Astrocyte (in vitro differentiated cells and primary cell): ENCODE data around the gene ST14. TPM values are rescaled to one million over a fixed set of nuclear protein-coding genes. Genes with fewer than 3 reads are reported as not detected.
"Not testable (repeated sequence)": the region's sequence is repeated elsewhere in the genome, so short reads cannot be mapped to it uniquely, and the experiment has no call there.

Experiments used
- DNase-seq: peaks from one replicate; pipeline ENCODE4 v3.0.0-alpha.2; 2010; ENCODE audit warnings: low read depth
- FAIRE-seq: peaks from 2 replicates; lab custom pipeline; 2011; peaks lifted over from hg19 to GRCh38; lab: Jason Lieb, UNC
- H2AFZ ChIP-seq: 2 replicates; pipeline ENCODE4 v1.6.0; 2012; ENCODE audit warnings: low read depth, low read length, inconsistent platforms
- H3K27ac ChIP-seq: 2 replicates; pipeline ENCODE4 v1.5.1; 2011; ENCODE audit warnings: low read depth, low read length, inconsistent platforms
- H3K27me3 ChIP-seq: 2 replicates; pipeline ENCODE4 v1.6.0; 2011; ENCODE audit warnings: low read length, inconsistent platforms; ENCODE audit not compliant: insufficient read depth
- H3K36me3 ChIP-seq: 2 replicates; pipeline ENCODE4 v1.5.1; 2011; ENCODE audit warnings: low read length, inconsistent platforms; ENCODE audit not compliant: insufficient read depth
- H3K4me1 ChIP-seq: 2 replicates; pipeline ENCODE4 v1.5.1; 2011; ENCODE audit warnings: low read length, inconsistent platforms; ENCODE audit not compliant: insufficient read depth
- H3K4me2 ChIP-seq: 2 replicates; pipeline ENCODE4 v1.6.0; 2012; ENCODE audit warnings: low read length, inconsistent platforms
- H3K4me3 ChIP-seq: 2 replicates; pipeline ENCODE4 v1.5.1; 2011; ENCODE audit warnings: low read depth, mild to moderate bottlenecking, low read length, inconsistent platforms; ENCODE audit not compliant: insufficient read depth
- H3K79me2 ChIP-seq: 2 replicates; pipeline ENCODE4 v1.6.0; 2012; ENCODE audit warnings: mild to moderate bottlenecking, low read length, inconsistent platforms; ENCODE audit not compliant: insufficient read depth
- H3K9ac ChIP-seq: 2 replicates; pipeline ENCODE4 v1.6.0; 2012; ENCODE audit warnings: mild to moderate bottlenecking, low read length, inconsistent platforms
- H3K9me3 ChIP-seq: 2 replicates; pipeline ENCODE4 v1.5.1; 2012; ENCODE audit warnings: low read depth, mild to moderate bottlenecking, low read length, inconsistent platforms; ENCODE audit not compliant: insufficient read depth
- H4K20me1 ChIP-seq: 2 replicates; pipeline ENCODE4 v1.6.0; 2012; ENCODE audit warnings: low read length, inconsistent platforms; ENCODE audit not compliant: insufficient read depth
- H3K27ac Mint-ChIP-seq: one replicate; pipeline ENCODE4 v1.8.0; 2021; ENCODE audit warnings: mild to moderate bottlenecking, mixed read lengths; ENCODE audit not compliant: unreplicated experiment
- H3K27me3 Mint-ChIP-seq: one replicate; pipeline ENCODE4 v1.8.0; 2021; ENCODE audit warnings: low read depth, mixed read lengths; ENCODE audit not compliant: unreplicated experiment
- H3K36me3 Mint-ChIP-seq: one replicate; pipeline ENCODE4 v1.8.0; 2021; ENCODE audit warnings: low read depth, mixed read lengths; ENCODE audit not compliant: unreplicated experiment
- H3K4me1 Mint-ChIP-seq: one replicate; pipeline ENCODE4 v1.8.0; 2021; ENCODE audit warnings: low read depth, mixed read lengths; ENCODE audit not compliant: unreplicated experiment
- H3K4me3 Mint-ChIP-seq: one replicate; pipeline ENCODE4 v1.8.0; 2021; ENCODE audit warnings: mild to moderate bottlenecking, moderate library complexity, mixed read lengths; ENCODE audit not compliant: unreplicated experiment
- H3K9me3 Mint-ChIP-seq: one replicate; pipeline ENCODE4 v1.8.0; 2021; ENCODE audit warnings: mild to moderate bottlenecking, mixed read lengths; ENCODE audit not compliant: unreplicated experiment
- EZH2 ChIP-seq: IDR thresholded peaks from 2 replicates; pipeline ENCODE4 v1.6.1; 2012; ENCODE audit warnings: mild to moderate bottlenecking, low read length, inconsistent platforms; ENCODE audit not compliant: insufficient read depth
- total RNA-seq: library from RNA; stranded (reverse); gene quantifications from 2 replicates; pipeline ENCODE4 v1.2.1, GENCODE V29; 2021
- TF ChIP-seq, protein P1 (sequence below): IDR thresholded peaks from 2 replicates; pipeline ENCODE4 v1.5.1; 2011; ENCODE audit warnings: low read depth, mild to moderate bottlenecking, inconsistent platforms, low read length, moderate library complexity; ENCODE audit not compliant: insufficient read depth

The ST14 gene
- total RNA-seq, 1 donor from 2014 or later = 4.2 TPM

DNA sequence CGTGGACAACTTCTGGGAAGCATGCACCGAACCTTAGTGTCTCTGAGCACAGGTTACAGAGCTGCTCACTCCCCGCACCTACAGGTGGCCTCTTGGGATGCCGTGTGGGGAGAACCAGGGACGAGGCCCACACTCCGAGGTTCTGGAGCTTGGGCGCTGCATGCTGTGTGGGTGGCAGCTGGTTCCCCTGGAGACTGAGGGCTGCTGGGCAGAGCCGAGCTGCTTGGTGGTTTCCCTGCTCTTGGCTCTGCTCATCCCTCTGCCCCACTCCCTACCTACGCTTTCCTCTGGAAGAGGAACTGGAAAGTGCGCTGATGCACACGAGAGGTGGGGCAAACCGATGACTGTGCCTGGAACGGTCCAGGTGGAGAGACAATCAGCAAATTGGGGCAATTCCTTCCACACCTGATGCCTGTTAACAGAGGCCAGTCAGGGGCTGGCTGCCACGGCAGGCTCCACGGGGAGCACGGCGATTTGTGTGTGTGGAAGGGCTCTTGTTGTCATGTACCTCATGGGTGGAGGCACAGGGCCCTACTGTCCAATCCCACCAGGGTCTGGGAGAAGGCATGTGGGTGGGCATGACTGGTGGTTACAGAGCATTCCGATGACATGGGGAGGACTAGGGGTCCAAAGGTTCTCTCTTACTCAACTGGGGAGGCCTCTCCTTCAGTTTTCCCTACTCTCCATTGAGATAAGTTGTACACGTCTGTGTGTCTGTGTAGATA, 60.9 kb downstream of the ST14 start:
- TF ChIP-seq EZH2 = no peak
- TF ChIP-seq, protein P1, sequence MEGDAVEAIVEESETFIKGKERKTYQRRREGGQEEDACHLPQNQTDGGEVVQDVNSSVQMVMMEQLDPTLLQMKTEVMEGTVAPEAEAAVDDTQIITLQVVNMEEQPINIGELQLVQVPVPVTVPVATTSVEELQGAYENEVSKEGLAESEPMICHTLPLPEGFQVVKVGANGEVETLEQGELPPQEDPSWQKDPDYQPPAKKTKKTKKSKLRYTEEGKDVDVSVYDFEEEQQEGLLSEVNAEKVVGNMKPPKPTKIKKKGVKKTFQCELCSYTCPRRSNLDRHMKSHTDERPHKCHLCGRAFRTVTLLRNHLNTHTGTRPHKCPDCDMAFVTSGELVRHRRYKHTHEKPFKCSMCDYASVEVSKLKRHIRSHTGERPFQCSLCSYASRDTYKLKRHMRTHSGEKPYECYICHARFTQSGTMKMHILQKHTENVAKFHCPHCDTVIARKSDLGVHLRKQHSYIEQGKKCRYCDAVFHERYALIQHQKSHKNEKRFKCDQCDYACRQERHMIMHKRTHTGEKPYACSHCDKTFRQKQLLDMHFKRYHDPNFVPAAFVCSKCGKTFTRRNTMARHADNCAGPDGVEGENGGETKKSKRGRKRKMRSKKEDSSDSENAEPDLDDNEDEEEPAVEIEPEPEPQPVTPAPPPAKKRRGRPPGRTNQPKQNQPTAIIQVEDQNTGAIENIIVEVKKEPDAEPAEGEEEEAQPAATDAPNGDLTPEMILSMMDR = no peak
- Histone ChIP-seq H3K4me2 (no peak overlapping the region), H4K20me1 (no peaks in the 10 kb centered on the region), H3K27ac (no peak overlapping the region), H3K4me1 (no peaks in the 10 kb centered on the region), H3K79me2 (no peaks in the 10 kb centered on the region), H2AFZ (no peak overlapping the region), H3K9me3 (no peaks in the 10 kb centered on the region), H3K36me3 (no peaks in the 10 kb centered on the region), H3K4me3 (no peak overlapping the region), H3K27me3 (peaks cover 18% of the 10 kb centered on the region), H3K9ac (no peak overlapping the region)
- no peak for DNase-seq
- peaks cover 12% of the 10 kb centered on the region for H3K9me3 Mint-ChIP-seq
- H3K36me3 Mint-ChIP-seq = peaks cover 2% of the 10 kb centered on the region
- no peaks in the 10 kb centered on the region for H3K4me1 Mint-ChIP-seq
- no peak for FAIRE-seq
- H3K27ac Mint-ChIP-seq = no peak overlapping the region
- no peak overlapping the region for H3K4me3 Mint-ChIP-seq
- peaks cover 39% of the 10 kb centered on the region for H3K27me3 Mint-ChIP-seq

DNA sequence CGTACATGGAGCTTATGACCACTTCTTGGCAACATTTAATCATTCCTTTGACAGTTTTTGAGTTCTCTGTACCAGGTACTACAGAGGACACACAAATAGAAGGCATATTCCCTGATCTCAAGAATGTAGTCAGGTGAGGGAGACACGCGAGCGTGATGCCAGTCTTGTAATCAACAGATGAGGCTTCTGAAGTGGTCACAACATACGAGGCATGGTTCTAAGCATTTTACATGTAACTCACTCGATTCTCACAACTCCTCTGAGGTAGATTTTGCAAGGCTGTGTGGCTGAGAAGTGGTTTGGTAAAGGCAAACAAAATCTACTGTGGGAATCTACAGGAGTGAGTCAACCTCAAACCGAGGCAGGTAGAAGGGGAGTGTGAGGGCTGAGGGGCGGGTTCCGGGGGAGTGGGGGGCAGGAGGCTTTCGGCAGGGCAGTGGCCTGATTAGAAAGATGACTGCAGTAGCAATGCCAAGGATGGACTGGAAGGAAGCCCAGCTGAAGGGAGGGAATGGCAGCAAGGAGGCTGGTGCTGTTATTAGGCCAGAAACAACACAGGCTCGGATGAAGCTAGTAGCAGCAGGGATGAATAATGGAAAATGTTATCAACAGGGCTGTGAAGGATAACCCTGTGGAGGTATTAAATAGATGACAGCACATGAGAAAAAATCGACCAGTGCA, 63.8 kb downstream of the ST14 start:
- Mint-ChIP-seq H3K27ac (no peak overlapping the region), H3K9me3 (peaks cover 12% of the 10 kb centered on the region), H3K27me3 (peaks cover 16% of the 10 kb centered on the region), H3K4me1 (no peaks in the 10 kb centered on the region), H3K4me3 (no peak overlapping the region), H3K36me3 (peaks cover 4% of the 10 kb centered on the region)
- FAIRE-seq = no peak
- H3K4me3 ChIP-seq = no peak overlapping the region
- no peak overlapping the region for H3K27ac ChIP-seq
- H3K36me3 ChIP-seq = no peaks in the 10 kb centered on the region
- H3K4me2 ChIP-seq = no peak overlapping the region
- no peaks in the 10 kb centered on the region for H3K79me2 ChIP-seq
- H3K27me3 ChIP-seq = no peaks in the 10 kb centered on the region
- H4K20me1 ChIP-seq = no peaks in the 10 kb centered on the region
- H3K9ac ChIP-seq = no peak overlapping the region
- H2AFZ ChIP-seq = no peak overlapping the region
- no peak for TF ChIP-seq EZH2
- TF ChIP-seq, protein P1 = no peak
- no peaks in the 10 kb centered on the region for H3K9me3 ChIP-seq
- DNase-seq = peak; percentile 14
- no peaks in the 10 kb centered on the region for H3K4me1 ChIP-seq

DNA sequence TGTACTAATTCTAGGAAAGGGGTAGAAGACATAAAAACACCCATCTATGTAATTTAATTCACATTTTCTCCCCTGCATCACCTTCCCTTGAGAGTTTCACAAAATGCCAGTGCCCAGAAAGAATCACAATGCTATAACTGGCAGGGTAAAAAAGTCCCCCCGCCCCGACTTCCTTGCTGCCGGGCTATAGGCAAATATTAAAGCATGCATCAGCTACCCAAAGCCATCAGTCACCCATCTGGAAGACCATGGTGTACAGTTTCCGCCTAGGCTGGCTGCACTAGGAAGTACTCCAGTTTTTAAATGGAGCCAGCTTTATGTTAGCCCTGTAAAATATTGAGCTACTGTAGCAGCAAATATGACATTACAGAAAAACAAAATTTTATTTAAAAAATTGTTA, 67.8 kb downstream of the ST14 start:
- no peaks in the 10 kb centered on the region for H3K9me3 ChIP-seq
- H2AFZ ChIP-seq = no peak overlapping the region
- FAIRE-seq (no peak), DNase-seq (no peak)
- Mint-ChIP-seq H3K9me3 (peaks cover 5% of the 10 kb centered on the region), H3K4me1 (no peaks in the 10 kb centered on the region), H3K27me3 (peaks cover 2% of the 10 kb centered on the region), H3K36me3 (peaks cover 4% of the 10 kb centered on the region), H3K4me3 (no peak overlapping the region), H3K27ac (no peak overlapping the region)
- no peaks in the 10 kb centered on the region for H3K27me3 ChIP-seq
- H3K36me3 ChIP-seq = no peaks in the 10 kb centered on the region
- no peak overlapping the region for H3K4me3 ChIP-seq
- no peak overlapping the region for H3K27ac ChIP-seq
- no peaks in the 10 kb centered on the region for H4K20me1 ChIP-seq
- no peak for TF ChIP-seq EZH2
- TF ChIP-seq, protein P1 = no peak
- no peak overlapping the region for H3K9ac ChIP-seq
- no peaks in the 10 kb centered on the region for H3K79me2 ChIP-seq
- H3K4me2 ChIP-seq = no peak overlapping the region
- no peaks in the 10 kb centered on the region for H3K4me1 ChIP-seq

DNA sequence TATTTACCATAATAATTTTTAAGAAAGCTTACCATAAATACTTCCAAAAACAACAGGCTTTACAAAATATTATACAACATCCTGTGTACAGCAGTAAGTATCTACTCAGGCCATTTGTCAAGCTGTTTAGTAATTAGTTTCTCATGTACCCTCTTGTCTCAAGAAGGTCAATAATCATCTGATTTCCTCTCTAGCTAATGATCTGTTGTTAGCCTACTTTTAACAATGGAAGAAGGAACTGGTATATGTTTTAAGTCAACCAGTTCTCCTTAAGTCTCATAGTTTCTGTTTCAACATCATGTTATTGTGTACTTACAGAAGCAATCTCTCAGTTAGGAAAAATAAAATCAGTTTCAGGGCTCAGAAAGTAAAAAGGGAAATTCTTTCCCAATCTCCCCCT, 73.9 kb downstream of the ST14 start:
- H3K9me3 ChIP-seq, H3K36me3 ChIP-seq, H3K79me2 ChIP-seq, H3K27ac ChIP-seq, H3K27me3 Mint-ChIP-seq, H3K36me3 Mint-ChIP-seq, H2AFZ ChIP-seq, H3K27ac Mint-ChIP-seq, H3K4me3 ChIP-seq, H3K4me1 Mint-ChIP-seq, H4K20me1 ChIP-seq, H3K9ac ChIP-seq, H3K27me3 ChIP-seq, H3K9me3 Mint-ChIP-seq, H3K4me2 ChIP-seq, H3K4me1 ChIP-seq, DNase-seq, H3K4me3 Mint-ChIP-seq: not testable (repeated sequence)
- peak; percentile 92 for FAIRE-seq
